Caki2 (cell line): ENCODE measurements around the gene SSX3. TPM values are rescaled to one million over a fixed set of nuclear protein-coding genes. Genes with fewer than 3 reads are reported as not detected.
"Not testable (repeated sequence)": the region's sequence is repeated elsewhere in the genome, so short reads cannot be mapped to it uniquely, and the experiment has no call there.

Experiments
- DNase-seq: peaks from one replicate; pipeline ENCODE4 v3.0.0-alpha.2; 2015; ENCODE audit warnings: low read depth
- in situ Hi-C: cut with HindIII; loops from 2 replicates; pipeline ENCODE4 v1.10.0; 2016; ENCODE audit warnings: low sequenced_read_pairs, low pct_unique_long_range_greater_than_20kb, mixed read lengths
- total RNA-seq: library from RNA; depleted of rRNA; stranded (reverse); fragments of >200 nt; shearing (Covaris generic); gene quantifications from 2 replicates; pipeline ENCODE4 v1.2.3, GENCODE V29; 2014; ENCODE audit warnings: low replicate concordance; rRNA removed

The SSX3 gene
- not detected in 2 replicates for total RNA-seq

DNA sequence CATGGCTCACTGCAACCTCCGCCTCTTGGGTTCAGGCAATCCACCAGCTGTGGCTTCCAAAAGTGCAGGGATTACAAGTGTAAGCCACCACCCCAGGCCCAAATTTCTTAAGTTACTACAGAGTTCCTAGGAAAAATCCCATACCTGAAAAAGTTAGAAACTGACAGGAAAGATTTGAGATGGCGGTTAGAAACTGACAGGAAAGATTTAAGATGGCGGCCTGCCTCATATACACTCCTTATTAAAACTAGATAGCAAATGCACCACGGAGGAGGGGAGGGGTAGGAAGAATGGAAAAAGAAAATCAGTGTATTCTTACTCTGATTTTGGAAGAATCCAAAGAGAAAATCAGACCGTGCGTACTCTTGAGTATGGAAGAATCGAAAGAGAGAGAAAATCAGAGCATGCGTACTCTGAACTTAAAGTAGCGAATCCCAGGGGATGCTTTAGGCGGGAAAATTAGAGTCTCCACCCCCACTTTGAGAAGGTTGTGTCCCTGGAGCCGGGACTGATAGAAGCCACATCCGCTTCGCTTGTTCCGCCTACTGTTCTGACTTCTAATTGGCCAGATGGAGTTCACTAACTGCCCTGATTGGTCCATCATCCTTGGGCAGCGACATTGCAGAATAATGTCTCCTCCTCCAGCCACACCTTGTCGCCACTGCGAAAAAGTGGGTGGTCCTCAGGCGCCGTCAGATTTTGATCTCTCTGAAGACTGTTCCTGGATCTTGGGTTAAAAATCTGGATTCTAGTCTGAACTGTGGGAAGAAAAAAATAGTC, at the start of gene SSX3:
Gene SSX3, minus strand, starts transcription at position 389 of the 780 bp plus-strand sequence. CDS start 1,454 bp downstream, outside the sequence.
- DNase-seq, in situ Hi-C loops: not testable (repeated sequence)

GRCh38 chrX:48397825-48398224, 41.3 kb upstream of the SSX3 start:
- DNase-seq, in situ Hi-C loops: not testable (repeated sequence)

DNA sequence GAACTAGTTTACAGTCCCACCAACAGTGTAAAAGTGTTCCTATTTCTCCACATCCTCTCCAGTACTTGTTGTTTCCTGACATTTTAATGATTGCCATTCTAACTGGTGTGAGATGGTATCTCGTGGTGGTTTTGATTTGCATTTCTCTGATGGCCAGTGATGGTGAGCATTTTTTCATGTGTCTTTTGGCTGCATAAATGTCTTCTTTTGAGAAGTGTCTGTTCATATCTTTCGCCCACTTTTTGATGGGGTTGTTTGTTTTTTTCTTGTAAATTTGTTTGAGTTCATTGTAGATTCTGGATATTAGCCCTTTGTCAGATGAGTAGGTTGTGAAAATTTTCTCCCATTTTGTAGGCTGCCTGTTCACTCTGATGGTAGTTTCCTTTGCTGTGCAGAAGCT, 40.4 kb upstream of the SSX3 start:
- in situ Hi-C loops, DNase-seq: not testable (repeated sequence)

DNA sequence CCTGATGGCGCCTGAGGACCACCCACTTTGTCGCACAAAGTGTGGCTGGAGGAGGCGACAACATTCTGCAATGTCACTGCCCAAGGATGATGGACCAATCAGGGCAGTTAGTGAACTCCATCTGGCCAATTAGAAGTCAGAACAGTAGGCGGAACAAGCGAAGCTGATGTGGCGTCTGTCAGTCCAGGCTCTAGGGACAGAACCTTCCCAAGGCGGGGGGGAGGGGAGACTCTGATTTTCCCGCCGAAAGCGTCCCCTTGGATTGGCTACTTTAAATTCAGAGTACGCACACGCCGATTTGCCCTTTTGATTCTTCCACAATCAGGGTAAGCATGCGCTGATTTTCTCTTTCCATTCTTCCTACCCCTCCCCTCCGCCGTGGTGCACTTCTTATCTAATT, 26.7 kb upstream of the SSX3 start, which contains the start of gene SSX4:
Gene SSX4, plus strand, starts transcription at position 301 of the 400 bp plus-strand sequence. CDS start 515 bp downstream, outside the sequence.
- DNase-seq, in situ Hi-C loops: not testable (repeated sequence)

- in situ Hi-C loops, DNase-seq: not testable (repeated sequence)
These were observed 13.9 kb upstream of the SSX3 start for GRCh38 chrX:48370408-48370807.

GRCh38 chrX:48367717-48368408, 11.4 kb upstream of the SSX3 start:
- DNase-seq, in situ Hi-C loops: not testable (repeated sequence)

DNA sequence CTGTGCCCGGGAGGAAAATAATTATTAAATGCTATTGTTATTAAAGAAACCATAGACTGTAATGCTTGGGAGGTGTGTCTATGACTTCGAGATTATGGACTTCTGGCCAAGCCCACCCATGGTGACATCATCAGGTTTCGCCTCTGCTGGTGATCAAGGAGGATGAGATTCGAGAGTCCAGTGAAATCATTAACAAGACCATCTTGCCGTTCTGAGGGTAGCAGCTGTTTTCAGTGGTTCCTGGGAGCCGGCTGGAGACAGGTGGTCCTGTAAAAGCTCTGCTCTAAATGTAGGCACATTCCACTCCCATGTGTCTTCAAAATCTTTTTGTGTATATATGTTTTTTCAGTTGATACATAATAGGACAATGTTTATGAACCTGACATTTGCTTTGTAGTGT, 2.8 kb upstream of the SSX3 start:
- in situ Hi-C loops, DNase-seq: not testable (repeated sequence)

GRCh38 chrX:48357681-48358080, 1.2 kb upstream of the SSX3 start:
- no peak for DNase-seq

DNA sequence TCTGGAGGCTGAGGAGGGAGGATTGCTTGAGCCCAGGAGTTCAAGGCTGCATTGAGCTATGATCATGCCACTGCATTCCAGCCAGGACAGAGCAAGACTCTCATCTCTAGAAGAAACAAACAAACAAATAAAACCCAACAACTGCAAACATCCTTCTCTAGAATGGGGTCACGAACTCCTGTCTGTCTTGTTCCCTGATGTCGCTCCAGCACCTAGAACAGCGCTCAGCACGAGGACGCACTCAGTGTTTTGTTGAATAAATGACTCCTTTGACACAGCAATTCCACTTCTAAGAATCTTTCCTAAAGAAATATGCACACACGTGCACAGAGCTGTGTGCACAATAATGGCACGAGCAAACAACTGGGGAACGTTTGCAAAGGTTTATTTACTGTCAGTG, 10.4 kb downstream of the SSX3 start:
- DNase-seq, in situ Hi-C loops: not testable (repeated sequence)

More at GRCh38 chrX:48357681-48358080, 1.2 kb upstream of the SSX3 start:
- in situ Hi-C loops, result no loop called here

DNA sequence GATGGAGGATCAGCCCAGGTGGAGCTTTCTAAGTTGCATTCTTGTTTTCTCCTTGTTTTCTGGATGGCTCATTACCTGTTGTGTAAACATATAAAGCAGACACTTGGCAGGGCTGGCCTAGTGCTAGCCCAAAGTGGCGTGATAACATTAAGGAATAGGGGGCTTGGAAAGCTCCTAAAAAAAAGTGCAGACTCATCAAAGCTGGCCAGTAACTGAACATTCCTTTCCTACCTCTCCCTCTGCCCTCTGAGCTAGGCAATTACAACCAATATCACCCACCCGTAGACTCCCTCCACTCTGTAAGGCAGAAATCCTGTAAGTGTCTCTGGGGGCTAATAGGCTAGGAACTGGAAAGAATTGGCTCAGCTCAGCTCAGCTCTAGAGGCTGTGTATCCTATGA, 42.5 kb downstream of the SSX3 start:
- in situ Hi-C loops, DNase-seq: not testable (repeated sequence)

DNA sequence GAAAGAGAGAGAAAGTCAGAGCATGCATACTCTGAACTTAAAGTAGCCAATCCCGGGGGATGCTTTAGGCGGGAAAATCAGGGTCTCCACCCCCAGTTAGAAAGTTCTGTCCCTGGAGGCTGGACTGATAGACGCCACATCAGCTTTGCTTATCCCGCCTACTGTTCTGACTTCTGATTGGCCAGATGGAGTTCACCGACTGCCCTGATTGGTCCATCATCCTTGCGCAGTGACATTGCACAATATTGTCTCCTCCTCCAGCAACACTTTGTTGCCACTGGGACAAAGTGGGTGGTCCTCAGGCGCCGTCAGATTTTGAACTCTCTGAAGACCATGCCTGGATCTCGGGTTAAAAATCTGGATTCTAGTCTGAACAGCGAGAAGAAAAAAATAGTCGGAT, 50.3 kb downstream of the SSX3 start:
- in situ Hi-C loops, result no loop called here
- no peak for DNase-seq

Other genes with a start within 250 kb of the SSX3 start
- gene SPACA5B, start 226.1 kb downstream of the SSX3 start, total RNA-seq, result not detected in 2 replicates
- gene SSX5, start 159.9 kb downstream of the SSX3 start, total RNA-seq, result 0.26 TPM in 1 of 2 replicates, not detected in the other
- gene SSX1, start 101.3 kb downstream of the SSX3 start, total RNA-seq, result 0.51 and 1.2 TPM in 2 replicates
- gene SSX4, start 26.8 kb upstream of the SSX3 start, total RNA-seq, result not detected in 2 replicates
- gene SSX4B, start 55.3 kb upstream of the SSX3 start, total RNA-seq, result not detected in 2 replicates
- 2.5 TPM in 1 of 2 replicates, not detected in the other for gene SLC38A5, start 113.6 kb upstream of the SSX3 start, total RNA-seq
- gene FTSJ1, start 119.5 kb upstream of the SSX3 start, total RNA-seq, result 126 and 139 TPM in 2 replicates
- 149 and 151 TPM in 2 replicates for gene PORCN, start 152.3 kb upstream of the SSX3 start, total RNA-seq
- gene EBP, start 165.1 kb upstream of the SSX3 start, total RNA-seq, result 66.8 and 118 TPM in 2 replicates
- 1.6 and 2.8 TPM in 2 replicates for gene TBC1D25, start 183.0 kb upstream of the SSX3 start, total RNA-seq
- gene RBM3, start 217.8 kb upstream of the SSX3 start, total RNA-seq, result 143 and 168 TPM in 2 replicates
- 70.4 and 125 TPM in 2 replicates for gene WDR13, start 240.8 kb upstream of the SSX3 start, total RNA-seq